C4-2B (cell line): Measurements from ENCODE around the gene SMAD1.

ENCODE experiments used
- CTCF ChIP-seq: fragments of 450-650 bp; conservative IDR thresholded peaks from 2 replicates; pipeline ENCODE4 v1.5.1; 2017; ENCODE audit warnings: mild to moderate bottlenecking
- ZFX ChIP-seq: fragments of 450-650 bp; IDR thresholded peaks from 2 replicates; pipeline ENCODE4 v1.6.1; 2017

GRCh38 chr4:145524552-145524951 is 42.9 kb downstream of the SMAD1 start:
- TF ChIP-seq CTCF: no peak
- TF ChIP-seq ZFX: no peak
